Lung (tissue), 12 donors: ENCODE data around the gene PDK2. TPM values are rescaled to one million over a fixed set of nuclear protein-coding genes. Genes with fewer than 3 reads are reported as not detected.

Source experiments
- ATAC-seq: fragments of 200-7000 bp; cut with Tn5 transposase; one replicate; pipeline ENCODE4 v1.9.1; 2020; ENCODE audit warnings: moderate number of reproducible peaks; ENCODE audit not compliant: insufficient read depth, low FRiP score
- DNase-seq, 3 donors: peaks; one replicate each; pipeline ENCODE4 v3.0.0-alpha.2; 2013 to 2017
- H3K27ac ChIP-seq, 2 donors: one replicate each; pipeline ENCODE4 v1.5.1; 2013; ENCODE audit warnings: mild to moderate bottlenecking in 2 of 2, moderate library complexity in 2 of 2, control low read depth in 1 of 2, inconsistent platforms in 1 of 2, low read depth in 1 of 2, low read length in 1 of 2
- H3K27me3 ChIP-seq, 3 donors: one replicate each; pipeline ENCODE4 v1.5.1; 2013; ENCODE audit warnings: low read length in 2 of 3; ENCODE audit not compliant: control insufficient read depth in 3 of 3, insufficient read depth in 3 of 3
- H3K36me3 ChIP-seq, 4 donors: one replicate each; pipeline ENCODE4 v1.5.1; 2013; ENCODE audit warnings: low read length in 4 of 4, mild to moderate bottlenecking in 1 of 4, moderate library complexity in 1 of 4; ENCODE audit not compliant: control insufficient read depth in 4 of 4, insufficient read depth in 4 of 4
- H3K4me1 ChIP-seq, 5 donors: one replicate each; pipeline ENCODE4 v1.5.1; 2013; ENCODE audit warnings: low read length in 5 of 5, mild to moderate bottlenecking in 2 of 5, moderate library complexity in 1 of 5; ENCODE audit not compliant: control insufficient read depth in 5 of 5, insufficient read depth in 5 of 5
- H3K4me3 ChIP-seq: one replicate; pipeline ENCODE4 v1.5.1; 2013; ENCODE audit warnings: mild to moderate bottlenecking, control low read depth, moderate library complexity
- H3K9ac ChIP-seq, 2 donors: one replicate each; pipeline ENCODE4 v1.5.1; 2013; ENCODE audit warnings: low read length in 2 of 2, control low read depth in 1 of 2; ENCODE audit not compliant: insufficient read depth in 1 of 2
- H3K9me3 ChIP-seq, 4 donors: one replicate each; pipeline ENCODE4 v1.5.1; 2013; ENCODE audit warnings: low read length in 3 of 4, mild to moderate bottlenecking in 1 of 4, moderate library complexity in 1 of 4; ENCODE audit not compliant: control insufficient read depth in 4 of 4, insufficient read depth in 3 of 4
- CTCF ChIP-seq: IDR thresholded peaks from 2 replicates; pipeline ENCODE4 v1.5.1; 2012; ENCODE audit warnings: mild to moderate bottlenecking; ENCODE audit errors: control extremely low read depth, extremely low read depth
- WGBS, 2 donors: extraction: QIAGEN DNeasy Blood & Tissue Kit; methylation state at CpG; one replicate each; pipeline ENCODE4 v1.1.7; 2013; 5-methylcytosine and 5-hydroxymethylcytosine counted together
- polyA plus RNA-seq, 2 donors: library from polyadenylated mRNA; stranded (reverse); fragments of 200-250 nt; gene quantifications; one replicate each; pipeline ENCODE4 v1.2.1, GENCODE V29; 2013
- total RNA-seq, 2 donors: library from RNA; depleted of rRNA in 1 of 2; stranded (reverse); fragments of >200 nt in 1 of 2; gene quantifications; one replicate each; pipeline ENCODE4 v1.2.1, GENCODE V29; 2014 to 2021
- donor health status: control.
- donor health status: control.
- donor health status: Bipolar disorder and iron deficiency.
- donor health status: healthy.
- donor health status: DM: yes; HTN: yes; CAD: no.

PDK2 gene
- total and polyA plus RNA-seq, 4 donors: 10.0 to 27.8 (median 19.4) TPM

GRCh38 chr17:50070908-50071680 is 24.1 kb upstream of the PDK2 start:
- H3K27me3 ChIP-seq: no peaks in the 10 kb centered on the region
- H3K36me3 ChIP-seq: peaks cover 0 to 60% (median 12%) of the 10 kb centered on the region in 4 donors
- 91 to 98% methylated on average over 16 of the region's 16 CpGs for WGBS, 2 donors
- H3K4me3 ChIP-seq: no peak overlapping the region
- DNase-seq (no peak), ATAC-seq (no peak)
- H3K9me3 ChIP-seq: peaks cover 0 to 11% (median 0%) of the 10 kb centered on the region in 4 donors
- no peak for TF ChIP-seq CTCF
- no peak overlapping the region for H3K27ac ChIP-seq
- peaks cover 0 to under 1% (median 0%) of the 10 kb centered on the region in 5 donors for H3K4me1 ChIP-seq
- no peak overlapping the region for H3K9ac ChIP-seq

GRCh38 chr17:50071692-50072091 is 23.5 kb upstream of the PDK2 start:
- Histone ChIP-seq H3K9me3 (peaks cover 0 to 11% (median 0%) of the 10 kb centered on the region in 4 donors), H3K27me3 (no peaks in the 10 kb centered on the region), H3K9ac (no peak overlapping the region), H3K36me3 (peaks cover 0 to 66% (median 12%) of the 10 kb centered on the region in 4 donors), H3K4me3 (no peak overlapping the region), H3K27ac (no peak overlapping the region), H3K4me1 (no peaks in the 10 kb centered on the region)
- WGBS, 2 donors: 90 to 93% methylated on average over 6 of the region's 6 CpGs
- TF ChIP-seq CTCF: no peak
- no peak for DNase-seq
- ATAC-seq: no peak

- H3K4me3 ChIP-seq: no peak overlapping the region
- no peak for TF ChIP-seq CTCF
- ATAC-seq (no peak), DNase-seq (no peak)
- H3K36me3 ChIP-seq: peaks cover 0 to 69% (median 12%) of the 10 kb centered on the region in 4 donors
- H3K9ac ChIP-seq: no peak overlapping the region
- no peak overlapping the region for H3K27ac ChIP-seq
- 84 to 87% methylated on average over 3 of the region's 3 CpGs for WGBS, 2 donors
- peaks cover 0 to 11% (median 0%) of the 10 kb centered on the region in 4 donors for H3K9me3 ChIP-seq
- H3K27me3 ChIP-seq: no peaks in the 10 kb centered on the region
- H3K4me1 ChIP-seq: no peaks in the 10 kb centered on the region
Observed at GRCh38 chr17:50072130-50072529, 23.0 kb upstream of the PDK2 start.

- Histone ChIP-seq H3K9me3 (peaks cover 0 to 11% (median 0%) of the 10 kb centered on the region in 4 donors), H3K36me3 (peaks cover 0 to 74% (median 11%) of the 10 kb centered on the region in 4 donors), H3K9ac (no peak overlapping the region), H3K4me3 (no peak overlapping the region), H3K4me1 (no peaks in the 10 kb centered on the region), H3K27me3 (no peaks in the 10 kb centered on the region), H3K27ac (no peak overlapping the region)
- WGBS, 2 donors: 89% methylated on average over 1 of the region's 1 CpG
- TF ChIP-seq CTCF: no peak
- DNase-seq (no peak), ATAC-seq (no peak)
Observed at GRCh38 chr17:50072925-50073324, 22.2 kb upstream of the PDK2 start.
